ENCODE measurements around the gene FAM20B. TPM values are rescaled to one million over a fixed set of nuclear protein-coding genes. Genes with fewer than 3 reads are reported as not detected.

Gene FAM20B
- total RNA-seq, 4 donors from 2014 or later: 39.6 to 60.3 (median 51.6) TPM

DNA sequence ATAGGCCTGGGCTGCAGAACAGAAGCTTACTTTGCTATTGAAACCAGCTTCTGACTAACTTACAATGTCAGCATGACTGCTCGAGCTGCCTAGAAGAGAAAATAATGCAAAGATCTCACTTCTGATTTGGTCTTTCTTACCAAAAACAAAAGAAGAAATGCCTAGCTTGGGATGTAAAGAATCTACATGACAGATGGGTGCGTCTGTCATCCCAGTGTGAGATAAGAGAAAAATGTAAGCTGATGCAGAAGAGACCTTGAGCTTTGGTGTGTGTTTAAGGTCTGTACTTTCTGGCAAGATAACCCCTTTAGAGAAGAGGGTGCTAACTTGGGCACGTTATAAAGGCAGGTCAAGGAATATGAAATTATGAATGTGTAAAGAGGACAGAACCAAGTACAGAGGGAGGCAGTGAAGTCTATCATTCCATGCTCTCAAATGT lies 3.6 kb downstream of the FAM20B start:
- H3K4me3 ChIP-seq: no peak overlapping the region
- peak overlapping the region in 1 of 4 donors; percentile 21 for H3K27ac ChIP-seq
- WGBS, 2 donors: 48 to 50% methylated on average over 3 of the region's 3 CpGs
- H3K36me3 ChIP-seq: no peaks in the 10 kb centered on the region
- H3K9me3 ChIP-seq: no peaks in the 10 kb centered on the region
- no peak for DNase-seq (ENCODE audit: low spot score in 2 of 2)
- H3K4me1 ChIP-seq: peaks cover 0 to 86% (median 32%) of the 10 kb centered on the region in 4 donors
- H3K27me3 ChIP-seq: no peaks in the 10 kb centered on the region
- TF ChIP-seq POLR2A (IDR thresholded peaks at IDR 0.05): no peak
- TF ChIP-seq, protein P1, sequence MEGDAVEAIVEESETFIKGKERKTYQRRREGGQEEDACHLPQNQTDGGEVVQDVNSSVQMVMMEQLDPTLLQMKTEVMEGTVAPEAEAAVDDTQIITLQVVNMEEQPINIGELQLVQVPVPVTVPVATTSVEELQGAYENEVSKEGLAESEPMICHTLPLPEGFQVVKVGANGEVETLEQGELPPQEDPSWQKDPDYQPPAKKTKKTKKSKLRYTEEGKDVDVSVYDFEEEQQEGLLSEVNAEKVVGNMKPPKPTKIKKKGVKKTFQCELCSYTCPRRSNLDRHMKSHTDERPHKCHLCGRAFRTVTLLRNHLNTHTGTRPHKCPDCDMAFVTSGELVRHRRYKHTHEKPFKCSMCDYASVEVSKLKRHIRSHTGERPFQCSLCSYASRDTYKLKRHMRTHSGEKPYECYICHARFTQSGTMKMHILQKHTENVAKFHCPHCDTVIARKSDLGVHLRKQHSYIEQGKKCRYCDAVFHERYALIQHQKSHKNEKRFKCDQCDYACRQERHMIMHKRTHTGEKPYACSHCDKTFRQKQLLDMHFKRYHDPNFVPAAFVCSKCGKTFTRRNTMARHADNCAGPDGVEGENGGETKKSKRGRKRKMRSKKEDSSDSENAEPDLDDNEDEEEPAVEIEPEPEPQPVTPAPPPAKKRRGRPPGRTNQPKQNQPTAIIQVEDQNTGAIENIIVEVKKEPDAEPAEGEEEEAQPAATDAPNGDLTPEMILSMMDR (IDR thresholded peaks at IDR 0.05): no peak
- TF ChIP-seq EP300 (IDR thresholded peaks at IDR 0.05): no peak

DNA sequence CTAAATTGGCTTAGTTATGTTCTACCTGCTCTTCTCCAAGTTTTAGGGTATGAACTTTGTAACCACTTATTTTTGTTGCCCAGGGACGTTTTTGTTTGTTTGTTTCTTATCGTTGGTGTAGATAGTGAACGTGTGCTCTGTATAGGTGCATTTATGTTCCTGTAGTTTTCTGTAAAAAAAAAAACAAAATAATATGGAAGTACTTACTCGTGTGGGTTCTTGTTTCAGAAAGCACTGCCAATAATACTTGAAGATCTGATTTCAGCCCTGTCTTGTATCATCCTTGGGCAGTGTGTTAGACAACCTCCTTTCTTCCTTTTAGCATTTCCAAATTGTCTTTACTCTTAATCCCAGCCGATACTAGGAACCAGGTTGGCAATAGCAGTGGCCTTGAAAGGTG lies 4.4 kb downstream of the FAM20B start:
- Histone ChIP-seq H3K4me1 (peaks cover 0 to 86% (median 38%) of the 10 kb centered on the region in 4 donors), H3K4me3 (no peak overlapping the region)

GRCh38 chr1:179030683-179031082 lies 5.0 kb downstream of the FAM20B start:
- Histone ChIP-seq H3K36me3 (no peaks in the 10 kb centered on the region), H3K4me1 (peaks cover 0 to 89% (median 38%) of the 10 kb centered on the region in 4 donors), H3K27ac (peak overlapping the region in 2 of 4 donors; percentile 10 to 26), H3K27me3 (no peaks in the 10 kb centered on the region), H3K9me3 (no peaks in the 10 kb centered on the region), H3K4me3 (no peak overlapping the region)
- DNase-seq (ENCODE audit: low spot score in 2 of 2): no peak
- WGBS, 2 donors: 62 to 65% methylated on average over 3 of the region's 3 CpGs
- TF ChIP-seq, protein P1 (IDR thresholded peaks at IDR 0.05): no peak
- TF ChIP-seq POLR2A (IDR thresholded peaks at IDR 0.05) (no peak), EP300 (IDR thresholded peaks at IDR 0.05) (no peak)

More for the DNA sequence above, 4.4 kb downstream of the FAM20B start:
- TF ChIP-seq, protein P1 (IDR thresholded peaks at IDR 0.05): no peak
- TF ChIP-seq POLR2A (IDR thresholded peaks at IDR 0.05) (no peak), EP300 (IDR thresholded peaks at IDR 0.05) (no peak)
- Histone ChIP-seq H3K36me3 (no peaks in the 10 kb centered on the region), H3K27ac (peak overlapping the region in 2 of 4 donors; percentile 10 to 26), H3K9me3 (no peaks in the 10 kb centered on the region), H3K27me3 (no peaks in the 10 kb centered on the region)
- no peak for DNase-seq (ENCODE audit: low spot score in 2 of 2)
- WGBS, 2 donors: 54 to 61% methylated on average over 5 of the region's 5 CpGs

GRCh38 chr1:179031284-179031683 lies 5.6 kb downstream of the FAM20B start:
- no peaks in the 10 kb centered on the region for H3K9me3 ChIP-seq
- H3K36me3 ChIP-seq: no peaks in the 10 kb centered on the region
- H3K4me3 ChIP-seq: no peak overlapping the region
- no peak for DNase-seq (ENCODE audit: low spot score in 2 of 2)
- WGBS, 2 donors: 84 to 86% methylated on average over 3 of the region's 3 CpGs
- no peak for TF ChIP-seq EP300 (IDR thresholded peaks at IDR 0.05)
- no peak for TF ChIP-seq POLR2A (IDR thresholded peaks at IDR 0.05)
- TF ChIP-seq, protein P1 (IDR thresholded peaks at IDR 0.05): no peak
- H3K4me1 ChIP-seq: peaks cover 0 to 95% (median 38%) of the 10 kb centered on the region in 4 donors
- no peaks in the 10 kb centered on the region for H3K27me3 ChIP-seq
- H3K27ac ChIP-seq: peak overlapping the region in 2 of 4 donors; percentile 10 to 26

GRCh38 chr1:179031855-179032513 lies 6.3 kb downstream of the FAM20B start:
- peak overlapping the region in 1 of 4 donors; percentile 10 for H3K27ac ChIP-seq
- peaks cover 0 to 99% (median 38%) of the 10 kb centered on the region in 4 donors for H3K4me1 ChIP-seq
- DNase-seq (ENCODE audit: low spot score in 2 of 2): no peak
- 16 to 21% methylated on average over 1 of the region's 1 CpG for WGBS, 2 donors
- no peak overlapping the region for H3K4me3 ChIP-seq
- no peaks in the 10 kb centered on the region for H3K27me3 ChIP-seq
- H3K36me3 ChIP-seq: no peaks in the 10 kb centered on the region
- no peak for TF ChIP-seq EP300 (IDR thresholded peaks at IDR 0.05)
- no peak for TF ChIP-seq POLR2A (IDR thresholded peaks at IDR 0.05)
- TF ChIP-seq, protein P1 (IDR thresholded peaks at IDR 0.05): no peak
- no peaks in the 10 kb centered on the region for H3K9me3 ChIP-seq
